ENCODE data around the gene BOD1L1. TPM values are rescaled to one million over a fixed set of nuclear protein-coding genes. Genes with fewer than 3 reads are reported as not detected.

BOD1L1 gene
- polyA plus RNA-seq, 1 donor from 2014 or later, result 43.3 TPM

- Histone ChIP-seq H3K27ac (ENCODE audit: low read length) (no peak overlapping the region), H3F3A (ENCODE audit: insufficient read depth, low read length, poor library complexity, severe bottlenecking) (no peaks in the 10 kb centered on the region), H3K4me2 (ENCODE audit: low read length) (no peak overlapping the region), H4K20me1 (ENCODE audit: insufficient read depth) (no peaks in the 10 kb centered on the region), H3K9me2 (ENCODE audit: insufficient read depth, low read length) (no peaks in the 10 kb centered on the region), H2AFZ (ENCODE audit: low read depth, low read length) (no peak overlapping the region), H3K9me3 (ENCODE audit: low read length) (peaks cover 17% of the 10 kb centered on the region), H3K36me3 (ENCODE audit: insufficient read depth, low read length) (no peaks in the 10 kb centered on the region), H3K4me3 (ENCODE audit: low read length) (no peak overlapping the region), H3K79me2 (replicated peaks; ENCODE audit: insufficient read depth, low read length) (no peaks in the 10 kb centered on the region), H3K27me3 (ENCODE audit: insufficient read depth, low read depth, low read length) (peaks cover 99% of the 10 kb centered on the region), H3K9ac (ENCODE audit: low read length) (no peak overlapping the region)
- TF ChIP-seq RAD21 (conservative IDR thresholded peaks at IDR 0.05) (no peak), CTCF (IDR thresholded peaks at IDR 0.05; ENCODE audit: poor library complexity, severe bottlenecking) (no peak), TAF1 (IDR thresholded peaks at IDR 0.05; ENCODE audit: low read depth) (no peak), EZH2 (IDR thresholded peaks at IDR 0.05; ENCODE audit: borderline replicate concordance, insufficient read depth, low read length, poor library complexity, severe bottlenecking) (no peak), POLR2AphosphoS5 (IDR thresholded peaks at IDR 0.05) (no peak), SMC3 (conservative IDR thresholded peaks at IDR 0.05; ENCODE audit: poor library complexity) (no peak), EP300 (conservative IDR thresholded peaks at IDR 0.05; ENCODE audit: poor library complexity, severe bottlenecking) (no peak), MXI1 (conservative IDR thresholded peaks at IDR 0.05; ENCODE audit: poor library complexity, severe bottlenecking) (no peak)
- TF ChIP-seq, protein P1, sequence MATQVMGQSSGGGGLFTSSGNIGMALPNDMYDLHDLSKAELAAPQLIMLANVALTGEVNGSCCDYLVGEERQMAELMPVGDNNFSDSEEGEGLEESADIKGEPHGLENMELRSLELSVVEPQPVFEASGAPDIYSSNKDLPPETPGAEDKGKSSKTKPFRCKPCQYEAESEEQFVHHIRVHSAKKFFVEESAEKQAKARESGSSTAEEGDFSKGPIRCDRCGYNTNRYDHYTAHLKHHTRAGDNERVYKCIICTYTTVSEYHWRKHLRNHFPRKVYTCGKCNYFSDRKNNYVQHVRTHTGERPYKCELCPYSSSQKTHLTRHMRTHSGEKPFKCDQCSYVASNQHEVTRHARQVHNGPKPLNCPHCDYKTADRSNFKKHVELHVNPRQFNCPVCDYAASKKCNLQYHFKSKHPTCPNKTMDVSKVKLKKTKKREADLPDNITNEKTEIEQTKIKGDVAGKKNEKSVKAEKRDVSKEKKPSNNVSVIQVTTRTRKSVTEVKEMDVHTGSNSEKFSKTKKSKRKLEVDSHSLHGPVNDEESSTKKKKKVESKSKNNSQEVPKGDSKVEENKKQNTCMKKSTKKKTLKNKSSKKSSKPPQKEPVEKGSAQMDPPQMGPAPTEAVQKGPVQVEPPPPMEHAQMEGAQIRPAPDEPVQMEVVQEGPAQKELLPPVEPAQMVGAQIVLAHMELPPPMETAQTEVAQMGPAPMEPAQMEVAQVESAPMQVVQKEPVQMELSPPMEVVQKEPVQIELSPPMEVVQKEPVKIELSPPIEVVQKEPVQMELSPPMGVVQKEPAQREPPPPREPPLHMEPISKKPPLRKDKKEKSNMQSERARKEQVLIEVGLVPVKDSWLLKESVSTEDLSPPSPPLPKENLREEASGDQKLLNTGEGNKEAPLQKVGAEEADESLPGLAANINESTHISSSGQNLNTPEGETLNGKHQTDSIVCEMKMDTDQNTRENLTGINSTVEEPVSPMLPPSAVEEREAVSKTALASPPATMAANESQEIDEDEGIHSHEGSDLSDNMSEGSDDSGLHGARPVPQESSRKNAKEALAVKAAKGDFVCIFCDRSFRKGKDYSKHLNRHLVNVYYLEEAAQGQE (IDR thresholded peaks at IDR 0.05; ENCODE audit: borderline replicate concordance), result no peak
These were observed 92.4 kb downstream of the BOD1L1 start for GRCh38 chr4:13535118-13535517.

DNA sequence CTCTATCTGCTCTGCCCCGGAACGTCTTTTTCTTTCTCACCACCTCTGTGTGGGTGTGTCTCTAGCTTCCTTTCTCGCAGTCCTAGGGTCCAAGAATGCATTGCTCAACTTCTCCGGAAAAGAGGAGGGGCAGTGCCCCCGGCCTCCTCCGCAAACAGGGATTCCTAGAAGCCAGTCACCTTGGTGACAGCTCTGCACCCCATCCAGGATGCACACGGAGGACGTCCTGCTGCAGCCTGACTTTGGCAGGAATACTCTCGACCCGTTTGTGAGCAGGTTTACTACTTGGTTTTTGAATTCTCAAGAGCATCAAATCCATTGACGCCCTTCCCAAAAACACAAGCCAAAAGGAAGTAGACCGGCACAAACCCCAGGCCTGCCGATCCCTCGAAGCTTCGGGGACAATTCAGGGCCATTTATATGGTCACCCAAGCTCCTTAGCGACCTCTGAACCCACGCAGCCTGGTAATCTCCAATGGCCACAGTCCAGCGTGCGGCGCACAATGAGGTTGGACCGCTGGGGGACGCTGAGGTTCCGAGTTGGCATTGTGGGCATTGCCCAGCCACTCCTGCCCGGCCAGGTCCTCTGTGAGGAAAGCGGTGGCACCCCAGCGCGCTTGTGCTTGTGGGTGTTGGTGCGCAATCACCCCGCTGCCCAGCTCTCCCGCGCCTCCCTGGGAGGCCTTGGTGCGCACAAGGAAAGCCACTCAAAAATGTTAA lies 93.0 kb downstream of the BOD1L1 start:
- H3F3A ChIP-seq (ENCODE audit: insufficient read depth, low read length, poor library complexity, severe bottlenecking), result no peaks in the 10 kb centered on the region
- peaks cover 99% of the 10 kb centered on the region for H3K27me3 ChIP-seq (ENCODE audit: insufficient read depth, low read depth, low read length)
- H3K36me3 ChIP-seq (ENCODE audit: insufficient read depth, low read length), result no peaks in the 10 kb centered on the region
- H3K9me3 ChIP-seq (ENCODE audit: low read length), result peaks cover 17% of the 10 kb centered on the region
- H3K4me3 ChIP-seq (ENCODE audit: low read length), result no peak overlapping the region
- H3K79me2 ChIP-seq (replicated peaks; ENCODE audit: insufficient read depth, low read length), result no peaks in the 10 kb centered on the region
- H4K20me1 ChIP-seq (ENCODE audit: insufficient read depth), result no peaks in the 10 kb centered on the region
- H3K27ac ChIP-seq (ENCODE audit: low read length), result no peak overlapping the region
- no peak overlapping the region for H3K9ac ChIP-seq (ENCODE audit: low read length)
- H2AFZ ChIP-seq (ENCODE audit: low read depth, low read length), result no peak overlapping the region
- TF ChIP-seq EP300 (conservative IDR thresholded peaks at IDR 0.05; ENCODE audit: poor library complexity, severe bottlenecking) (no peak), POLR2AphosphoS5 (IDR thresholded peaks at IDR 0.05) (no peak), MXI1 (conservative IDR thresholded peaks at IDR 0.05; ENCODE audit: poor library complexity, severe bottlenecking) (no peak), EZH2 (IDR thresholded peaks at IDR 0.05; ENCODE audit: borderline replicate concordance, insufficient read depth, low read length, poor library complexity, severe bottlenecking) (no peak), RAD21 (conservative IDR thresholded peaks at IDR 0.05) (no peak), SMC3 (conservative IDR thresholded peaks at IDR 0.05; ENCODE audit: poor library complexity) (no peak), CTCF (IDR thresholded peaks at IDR 0.05; ENCODE audit: poor library complexity, severe bottlenecking) (no peak), TAF1 (IDR thresholded peaks at IDR 0.05; ENCODE audit: low read depth) (no peak)
- TF ChIP-seq, protein P1 (IDR thresholded peaks at IDR 0.05; ENCODE audit: borderline replicate concordance), result no peak
- no peaks in the 10 kb centered on the region for H3K9me2 ChIP-seq (ENCODE audit: insufficient read depth, low read length)
- no peak overlapping the region for H3K4me2 ChIP-seq (ENCODE audit: low read length)

Measured in neural cell (in vitro differentiated cells).